Prostate gland (tissue), 2 donors: ENCODE measurements around the gene ASPG.

ENCODE experiments used
- POLR2A ChIP-seq: fragments of 450-650 bp; IDR thresholded peaks from one replicate; pipeline ENCODE4 v1.6.1; 2016; ENCODE audit warnings: antibody characterized with exemption, mild to moderate bottlenecking
- POLR2AphosphoS5 ChIP-seq: sonication (generic); formaldehyde crosslinking; IDR thresholded peaks from one replicate; pipeline ENCODE4 v1.6.1; 2017; ENCODE audit warnings: antibody characterized with exemption
- TF ChIP-seq, protein P1 (sequence below), 4 experiments: fragments of 200-600 bp in 2 of 4; fragments of 450-650 bp in 2 of 4; sonication (generic) in 2 of 4; IDR thresholded peaks; 1 replicate in 3 of 4; 2 replicates in 1 of 4; pipeline ENCODE4 v1.5.1; 2016 to 2019; ENCODE audit warnings: antibody characterized with exemption in 4 of 4, mild to moderate bottlenecking in 2 of 4, moderate library complexity in 2 of 4

DNA sequence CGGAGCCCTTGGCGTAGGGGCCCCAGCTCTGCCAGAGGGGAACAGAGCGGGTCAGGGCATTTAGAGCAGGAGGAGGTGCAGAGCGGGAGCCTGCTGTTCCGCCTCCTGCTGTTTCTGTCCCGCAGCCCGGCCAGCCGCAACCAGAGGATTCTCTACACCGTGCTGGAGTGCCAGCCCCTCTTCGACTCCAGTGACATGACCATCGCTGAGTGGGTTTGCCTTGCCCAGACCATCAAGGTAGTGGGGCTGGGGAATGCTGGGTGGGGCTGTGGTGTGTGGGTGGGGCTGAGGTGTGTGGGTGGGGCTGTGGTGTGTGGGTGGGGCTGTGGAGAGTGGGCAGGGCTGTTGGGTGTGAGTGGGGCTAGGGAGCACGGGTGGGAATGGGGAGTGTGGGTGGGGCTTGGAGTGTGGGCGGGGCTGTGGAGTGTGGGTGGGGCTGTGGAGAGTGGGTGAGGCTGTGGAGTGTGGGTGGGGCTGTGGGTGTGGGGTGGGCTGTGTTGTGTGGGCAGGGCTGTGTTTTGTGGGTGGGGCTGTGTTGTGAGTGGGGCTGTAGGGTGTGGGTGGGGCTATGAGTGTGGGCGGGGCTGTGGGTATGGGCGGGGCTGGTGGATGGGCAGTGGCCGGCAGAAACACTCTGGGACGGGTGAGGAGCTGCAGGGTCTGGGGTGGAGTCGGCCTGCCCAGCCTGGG, 8.0 kb downstream of the ASPG start:
- TF ChIP-seq, protein P1, sequence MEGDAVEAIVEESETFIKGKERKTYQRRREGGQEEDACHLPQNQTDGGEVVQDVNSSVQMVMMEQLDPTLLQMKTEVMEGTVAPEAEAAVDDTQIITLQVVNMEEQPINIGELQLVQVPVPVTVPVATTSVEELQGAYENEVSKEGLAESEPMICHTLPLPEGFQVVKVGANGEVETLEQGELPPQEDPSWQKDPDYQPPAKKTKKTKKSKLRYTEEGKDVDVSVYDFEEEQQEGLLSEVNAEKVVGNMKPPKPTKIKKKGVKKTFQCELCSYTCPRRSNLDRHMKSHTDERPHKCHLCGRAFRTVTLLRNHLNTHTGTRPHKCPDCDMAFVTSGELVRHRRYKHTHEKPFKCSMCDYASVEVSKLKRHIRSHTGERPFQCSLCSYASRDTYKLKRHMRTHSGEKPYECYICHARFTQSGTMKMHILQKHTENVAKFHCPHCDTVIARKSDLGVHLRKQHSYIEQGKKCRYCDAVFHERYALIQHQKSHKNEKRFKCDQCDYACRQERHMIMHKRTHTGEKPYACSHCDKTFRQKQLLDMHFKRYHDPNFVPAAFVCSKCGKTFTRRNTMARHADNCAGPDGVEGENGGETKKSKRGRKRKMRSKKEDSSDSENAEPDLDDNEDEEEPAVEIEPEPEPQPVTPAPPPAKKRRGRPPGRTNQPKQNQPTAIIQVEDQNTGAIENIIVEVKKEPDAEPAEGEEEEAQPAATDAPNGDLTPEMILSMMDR (IDR thresholded peaks at IDR 0.05), result no peak
- no peak for TF ChIP-seq POLR2A
- TF ChIP-seq POLR2AphosphoS5, result no peak
